Peyer's patch (tissue), 4 donors: Measurements from ENCODE around the gene NFIX.

Source experiments
- CTCF ChIP-seq, 6 experiments: fragments of 450-650 bp in 4 of 6; fragments of 200-600 bp in 2 of 6; sonication (generic) in 1 of 6; IDR thresholded peaks; one replicate each; pipeline ENCODE4 v1.5.1; 2017 to 2019; ENCODE audit warnings: antibody characterized with exemption in 6 of 6, mild to moderate bottlenecking in 3 of 6, moderate library complexity in 1 of 6
- POLR2A ChIP-seq, 2 donors: fragments of 450-650 bp; IDR thresholded peaks; one replicate each; pipeline ENCODE4 v1.5.1; 2017; ENCODE audit warnings: antibody characterized with exemption in 2 of 2, mild to moderate bottlenecking in 2 of 2, moderate library complexity in 2 of 2

- TF ChIP-seq CTCF (IDR thresholded peaks at IDR 0.05) = no peak
- no peak for TF ChIP-seq POLR2A (IDR thresholded peaks at IDR 0.05)
Measured at GRCh38 chr19:13053761-13054625, 58.7 kb downstream of the NFIX start.
